ENCODE results near the gene TTLL12.

The TTLL12 gene

GRCh38 chr22:43232445-43232844, 45.5 kb upstream of the TTLL12 start:
- no peak for DNase-seq
- H3K9me3 ChIP-seq: no peaks in the 10 kb centered on the region
- no peak overlapping the region for H3K4me3 ChIP-seq
- no peak overlapping the region for H3K27ac ChIP-seq
- intact Hi-C loops (cut with DNase I; ENCODE audit: low total_unique reads): loop anchor here (5.0 kb wide), 1 partner anchor 155 kb away; no protein-coding TSS in a partner anchor
- no peak for TF ChIP-seq CTCF (IDR thresholded peaks at IDR 0.05)
- peaks cover 0 to 20% (median 6%) of the 10 kb centered on the region in 4 donors for H3K4me1 ChIP-seq
- H3K36me3 ChIP-seq: no peaks in the 10 kb centered on the region
- peaks cover 0 to 71% of the 10 kb centered on the region in 2 donors for H3K27me3 ChIP-seq

GRCh38 chr22:43231724-43232034, 44.7 kb upstream of the TTLL12 start:
- intact Hi-C loops (cut with DNase I; ENCODE audit: low total_unique reads): loop anchor here (5.0 kb wide), 1 partner anchor 156 kb away; no protein-coding TSS in a partner anchor
- no peak overlapping the region for H3K4me3 ChIP-seq
- peaks cover 0 to 77% of the 10 kb centered on the region in 2 donors for H3K27me3 ChIP-seq
- H3K4me1 ChIP-seq: peaks cover 0 to 13% (median under 1%) of the 10 kb centered on the region in 4 donors
- DNase-seq: no peak
- TF ChIP-seq CTCF (IDR thresholded peaks at IDR 0.05): no peak
- no peaks in the 10 kb centered on the region for H3K36me3 ChIP-seq
- H3K9me3 ChIP-seq: no peaks in the 10 kb centered on the region
- H3K27ac ChIP-seq: no peak overlapping the region

- Histone ChIP-seq H3K36me3 (no peaks in the 10 kb centered on the region), H3K9me3 (no peaks in the 10 kb centered on the region), H3K4me1 (peaks cover 0 to 11% (median 0%) of the 10 kb centered on the region in 4 donors), H3K27me3 (peaks cover 0 to 77% of the 10 kb centered on the region in 2 donors), H3K4me3 (no peak overlapping the region), H3K27ac (no peak overlapping the region)
- DNase-seq: no peak
- intact Hi-C loops (cut with DNase I; ENCODE audit: low total_unique reads): loop anchor here (5.0 kb wide), 1 partner anchor 156 kb away; no protein-coding TSS in a partner anchor
- TF ChIP-seq CTCF (IDR thresholded peaks at IDR 0.05): peak; percentile 69 to 81
Observed at GRCh38 chr22:43230971-43231723, 44.2 kb upstream of the TTLL12 start.

GRCh38 chr22:43230571-43230970, 43.6 kb upstream of the TTLL12 start:
- no peak overlapping the region for H3K27ac ChIP-seq
- intact Hi-C loops (cut with DNase I; ENCODE audit: low total_unique reads): loop anchor here (5.0 kb wide), 1 partner anchor 157 kb away; no protein-coding TSS in a partner anchor
- TF ChIP-seq CTCF (IDR thresholded peaks at IDR 0.05): no peak
- peaks cover 0 to 73% of the 10 kb centered on the region in 2 donors for H3K27me3 ChIP-seq
- no peaks in the 10 kb centered on the region for H3K9me3 ChIP-seq
- peaks cover 0 to 11% (median 0%) of the 10 kb centered on the region in 4 donors for H3K4me1 ChIP-seq
- DNase-seq: no peak
- no peak overlapping the region for H3K4me3 ChIP-seq
- no peaks in the 10 kb centered on the region for H3K36me3 ChIP-seq

GRCh38 chr22:43228863-43229262, 41.9 kb upstream of the TTLL12 start:
- no peak overlapping the region for H3K27ac ChIP-seq
- H3K9me3 ChIP-seq: no peaks in the 10 kb centered on the region
- intact Hi-C loops (cut with DNase I; ENCODE audit: low total_unique reads): no loop called here
- no peak for TF ChIP-seq CTCF (IDR thresholded peaks at IDR 0.05)
- no peak overlapping the region for H3K4me3 ChIP-seq
- peaks cover 0 to 11% (median 0%) of the 10 kb centered on the region in 4 donors for H3K4me1 ChIP-seq
- peaks cover 0 to 58% of the 10 kb centered on the region in 2 donors for H3K27me3 ChIP-seq
- DNase-seq: no peak
- H3K36me3 ChIP-seq: no peaks in the 10 kb centered on the region
